ENCODE data around the gene ZBTB24.
"Not testable (repeated sequence)": the region's sequence is repeated elsewhere in the genome, so short reads cannot be mapped to it uniquely, and the experiment has no call there.

The ZBTB24 gene

DNA sequence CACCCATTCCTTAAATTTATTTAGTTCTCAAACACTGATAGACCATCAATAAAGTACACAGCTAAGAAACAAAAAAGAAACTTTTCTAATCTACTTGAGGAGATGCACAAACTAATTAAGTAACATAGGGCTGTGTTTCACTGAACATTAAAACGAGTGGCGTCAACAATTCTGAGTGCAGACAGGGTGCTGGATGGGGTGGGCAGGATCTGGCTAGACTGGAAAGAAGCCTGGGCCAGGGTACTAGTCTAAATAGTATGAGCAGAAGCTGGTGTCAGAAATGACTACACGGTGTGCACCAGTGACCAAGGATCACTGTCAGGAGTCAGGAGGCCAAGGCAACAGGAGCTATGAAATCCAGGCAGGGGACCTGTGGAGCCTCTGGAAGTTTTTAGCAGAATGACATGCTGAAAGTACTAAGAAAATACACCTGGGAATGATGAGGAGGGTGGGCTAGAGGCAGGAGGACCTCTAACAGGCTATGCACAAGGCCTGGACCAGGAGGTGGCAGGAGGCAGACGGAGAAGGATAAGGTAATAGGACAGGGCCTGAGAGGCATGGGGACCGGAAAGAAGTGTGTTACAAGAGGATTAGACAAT lies 13.3 kb downstream of the ZBTB24 start:
- no peak for DNase-seq (ENCODE audit: low read depth)

DNA sequence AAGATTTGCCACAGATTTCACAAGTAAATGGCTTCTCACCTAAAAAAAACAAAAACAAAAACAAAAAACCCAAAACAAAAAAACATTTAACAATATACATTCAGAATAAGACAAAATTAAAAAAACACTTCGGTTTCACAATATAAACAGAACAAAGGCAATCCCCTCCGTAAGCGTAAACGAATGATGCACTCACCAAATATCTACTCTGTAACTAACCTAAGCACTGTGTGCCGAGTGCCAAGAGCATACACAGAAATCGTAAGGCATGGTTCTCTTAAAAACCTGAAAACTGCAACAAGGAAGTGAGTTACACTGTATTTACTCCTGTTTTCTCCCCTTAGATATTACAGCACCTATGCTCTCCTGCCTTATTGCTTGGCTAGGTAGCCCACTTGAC lies 15.3 kb downstream of the ZBTB24 start:
- DNase-seq (ENCODE audit: low read depth), result no peak

DNA sequence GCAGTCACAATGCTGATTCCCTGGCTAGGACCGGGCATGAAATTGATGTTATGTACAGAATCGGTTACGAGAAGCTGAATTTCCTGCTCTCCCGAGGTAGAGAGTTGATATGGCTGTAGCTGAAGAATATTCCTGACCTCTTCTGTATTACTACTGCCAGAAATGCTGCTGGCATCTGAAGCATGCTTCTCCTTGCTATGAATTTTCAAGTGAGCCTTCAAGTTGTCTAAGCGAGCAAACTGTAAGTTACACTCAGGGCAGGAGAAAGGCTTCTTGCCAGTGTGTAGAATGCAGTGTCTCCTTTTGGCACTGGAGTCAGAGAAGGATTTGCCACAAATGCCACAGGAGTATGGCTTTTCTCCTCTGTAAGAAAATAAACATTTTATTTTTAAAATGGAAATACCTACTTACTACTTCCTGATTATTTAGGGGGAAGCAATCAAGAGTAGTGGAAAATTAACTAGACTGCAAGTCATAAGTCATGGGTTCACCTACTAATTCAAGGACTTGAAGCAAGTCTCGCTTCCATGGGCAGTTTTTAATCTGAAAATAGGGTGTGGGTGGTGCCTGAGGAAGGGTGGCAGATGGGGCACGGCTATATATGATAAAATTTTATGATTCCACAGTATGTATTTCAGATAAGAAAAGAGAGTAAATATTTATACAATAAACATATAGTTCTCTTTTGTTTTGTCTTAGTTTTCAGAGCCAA lies 16.7 kb downstream of the ZBTB24 start:
- DNase-seq (ENCODE audit: low read depth), result no peak

DNA sequence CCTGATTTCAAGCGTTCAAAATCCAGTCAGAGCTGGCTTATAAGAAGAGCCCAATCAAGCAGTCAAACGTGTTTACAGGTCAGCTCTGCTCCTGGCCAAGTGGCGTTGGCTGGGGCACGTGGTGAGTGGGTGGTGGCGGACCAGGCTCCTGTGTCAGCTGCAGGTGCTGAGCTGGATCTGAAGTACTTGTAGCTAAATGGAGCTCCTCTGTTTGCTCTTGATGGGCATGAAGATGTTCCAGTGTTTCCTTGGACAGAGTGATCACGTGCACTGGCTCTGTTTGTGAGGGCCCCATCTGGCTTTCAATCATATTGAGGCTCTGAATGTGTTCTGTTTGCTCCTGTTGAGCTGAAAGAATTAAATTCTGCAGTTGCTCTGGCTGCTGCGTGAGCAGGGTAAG lies 17.2 kb downstream of the ZBTB24 start:
- DNase-seq (ENCODE audit: low read depth), result no peak

DNA sequence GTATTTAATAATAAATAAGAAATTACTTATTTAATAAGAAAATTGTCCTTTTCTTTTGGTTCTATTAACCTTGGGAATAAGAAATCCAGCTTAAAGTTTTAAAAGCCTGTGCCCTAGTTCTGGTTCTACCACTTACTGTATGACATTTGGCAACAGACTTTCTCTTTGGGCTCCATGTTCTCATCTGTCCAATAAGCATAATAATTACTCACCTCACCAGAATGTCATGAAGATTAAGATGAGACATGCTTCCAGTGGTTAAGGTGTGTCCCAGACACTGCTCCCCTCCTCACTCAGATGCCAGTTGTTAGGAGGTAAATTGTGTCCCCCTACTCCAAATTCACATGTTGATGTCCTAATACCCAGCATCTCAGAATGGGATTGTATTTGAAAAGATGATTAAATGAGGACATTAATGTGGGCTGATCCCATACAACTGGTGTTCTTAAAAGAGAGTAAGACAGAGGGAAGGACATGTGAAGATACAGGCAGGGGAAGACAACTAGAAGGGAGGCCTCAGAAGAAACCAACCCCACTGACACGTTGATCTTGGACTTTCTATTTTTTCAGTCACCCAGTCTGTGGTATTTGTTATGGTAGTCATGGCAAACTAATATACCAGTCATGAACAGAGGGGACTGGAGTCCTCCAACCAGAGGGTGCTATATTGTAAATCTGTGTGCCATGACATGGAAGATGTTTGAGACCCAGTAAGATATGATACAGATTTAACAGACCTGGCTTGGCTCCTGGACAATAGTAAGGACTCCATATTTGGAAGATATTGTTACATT lies 21.1 kb downstream of the ZBTB24 start:
- DNase-seq (ENCODE audit: low read depth), result no peak

DNA sequence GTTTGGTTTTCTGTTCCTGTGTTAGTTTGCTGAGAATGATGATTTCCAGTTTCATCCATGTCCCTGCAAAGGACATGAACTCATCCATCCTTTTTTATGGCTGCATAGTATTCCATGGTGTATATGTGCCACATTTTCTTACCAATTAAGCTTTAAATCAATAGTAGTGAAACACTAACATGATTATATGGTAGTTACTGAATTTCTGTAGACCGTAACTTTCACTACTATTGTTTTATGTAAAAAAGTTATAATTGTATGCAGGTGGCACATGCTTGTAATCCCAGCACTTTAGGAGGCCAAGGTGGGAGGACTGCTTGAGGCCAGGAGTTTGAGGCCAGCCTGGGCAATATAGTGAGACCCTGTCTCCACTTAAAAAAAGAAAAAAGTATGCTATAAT lies 21.8 kb downstream of the ZBTB24 start:
- not testable (repeated sequence) for DNase-seq (ENCODE audit: low read depth)

DNA sequence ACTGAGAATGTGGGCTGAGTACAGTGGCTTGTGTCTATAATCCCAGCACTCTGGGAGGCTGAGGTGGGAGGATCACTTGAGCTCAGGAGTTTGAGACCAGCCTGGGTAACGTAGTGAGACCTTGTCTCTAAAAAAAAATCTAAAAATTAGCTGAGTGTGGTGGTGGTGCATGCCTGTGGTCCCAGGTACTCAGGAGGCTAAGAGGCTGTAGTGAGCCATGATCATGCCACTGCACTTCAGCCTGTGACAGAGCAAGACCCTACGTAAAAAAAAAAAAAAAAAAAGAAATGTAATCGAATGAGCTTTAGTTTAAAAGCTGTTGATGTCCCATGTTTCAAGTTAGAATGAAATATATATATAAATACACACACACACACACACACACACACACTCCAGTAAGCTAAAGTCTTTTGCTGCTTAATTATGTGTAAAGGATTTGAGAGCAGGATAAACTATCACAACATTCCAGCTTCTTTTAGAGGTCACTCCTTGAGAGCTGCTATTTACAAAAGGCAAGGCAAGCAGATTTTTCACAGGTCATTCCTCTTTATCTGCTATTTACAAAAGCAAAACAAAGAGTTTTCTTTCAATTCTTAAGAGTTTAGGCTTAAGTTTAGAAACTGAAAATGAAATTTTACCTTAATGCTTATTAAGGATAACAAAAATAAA lies 22.7 kb downstream of the ZBTB24 start:
- DNase-seq (ENCODE audit: low read depth), result no peak

DNA sequence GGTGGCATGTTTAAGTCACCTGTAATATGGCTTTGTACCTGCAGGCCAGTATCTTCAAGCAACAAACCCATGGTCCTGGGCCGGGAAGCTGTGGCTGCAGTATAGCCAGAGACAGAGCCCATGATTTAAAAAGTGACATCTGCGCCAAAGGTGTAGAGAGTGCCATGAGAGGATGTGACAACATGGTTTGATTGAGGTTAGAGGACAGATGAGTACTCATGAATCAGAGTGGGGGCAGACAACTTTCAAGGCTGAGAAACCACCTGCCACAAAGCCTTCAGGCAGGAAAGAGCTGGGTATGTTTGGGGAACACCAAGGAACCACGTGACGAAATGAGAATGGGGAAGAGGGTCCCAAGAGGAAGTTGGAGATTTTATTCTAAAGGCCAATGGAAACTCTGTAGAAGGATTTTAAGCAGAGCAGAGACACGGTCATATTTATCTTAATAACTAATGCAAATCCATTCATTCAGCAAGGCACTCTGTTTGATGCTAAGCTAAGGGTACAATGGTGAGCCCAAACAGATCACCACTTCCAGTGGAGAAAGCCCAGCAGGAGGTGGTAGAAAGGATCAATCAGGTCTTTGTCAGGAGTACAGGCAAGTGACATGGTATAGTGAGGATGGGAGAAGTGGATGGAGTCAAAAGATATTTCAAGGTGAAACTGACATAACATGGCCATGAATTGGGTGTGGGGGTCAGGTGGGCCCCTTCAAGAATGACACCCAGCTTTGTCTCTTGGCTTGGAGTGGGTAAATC lies 24.1 kb downstream of the ZBTB24 start:
- DNase-seq (ENCODE audit: low read depth), result no peak

DNA sequence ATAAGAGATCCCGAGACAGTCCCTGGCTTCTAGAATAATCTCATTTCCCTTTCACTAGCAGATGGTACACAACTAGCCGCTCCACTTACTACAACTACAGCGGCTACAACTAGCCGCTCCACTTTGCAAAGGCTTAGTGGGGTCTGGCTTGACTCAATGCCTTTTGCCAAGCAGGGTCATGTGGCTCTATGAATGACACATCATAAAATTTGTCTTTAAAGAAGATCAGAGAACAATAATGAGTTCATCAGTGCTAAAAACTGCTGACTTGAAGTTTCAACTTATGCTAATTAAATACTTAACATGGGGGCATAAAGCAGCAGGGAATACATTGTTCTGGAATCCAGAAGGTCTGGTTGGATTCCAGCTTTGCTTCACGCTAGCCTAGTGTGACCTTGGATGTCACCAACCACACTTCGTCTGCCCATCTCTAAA lies 25.4 kb downstream of the ZBTB24 start:
- no peak for DNase-seq (ENCODE audit: low read depth)

DNA sequence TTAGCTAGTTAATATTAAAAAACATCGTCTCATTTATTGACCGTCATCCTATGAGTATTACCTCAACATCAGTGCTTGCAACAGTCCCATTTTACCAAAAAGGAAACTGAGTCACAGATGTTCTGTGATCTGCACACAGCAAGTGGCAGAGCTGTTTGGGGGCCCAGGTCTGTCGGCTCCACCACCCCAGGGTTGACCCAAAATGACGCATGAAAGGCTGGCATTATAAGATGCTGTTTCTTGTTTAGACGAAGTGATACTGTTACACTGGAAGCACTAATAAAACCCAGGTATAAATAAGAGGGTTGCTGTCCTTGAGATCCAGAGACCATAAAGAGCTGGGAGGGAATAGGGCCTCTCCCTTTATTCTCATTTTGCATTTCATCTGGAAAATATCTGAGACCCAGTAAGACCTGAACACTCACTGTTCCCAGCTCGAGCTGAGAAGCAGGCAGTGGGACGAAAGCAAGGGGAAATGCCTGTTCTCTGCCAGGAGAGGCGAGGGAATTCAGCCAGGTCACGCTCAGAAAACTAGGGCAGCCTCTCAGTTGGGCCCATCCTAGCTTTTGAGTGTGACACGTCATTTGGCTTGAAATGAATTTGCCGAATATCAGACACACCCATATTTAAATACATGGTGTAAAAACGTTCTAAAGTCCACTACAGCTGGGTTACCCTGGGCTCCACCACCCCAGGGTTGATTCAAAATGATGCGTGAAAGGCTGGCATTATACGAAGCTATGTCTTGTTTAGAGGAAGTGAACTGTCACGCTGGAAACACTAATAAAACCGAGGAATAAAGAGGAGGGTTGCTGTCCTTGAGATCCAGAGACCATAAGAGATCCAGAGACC lies 26.1 kb downstream of the ZBTB24 start:
- DNase-seq (ENCODE audit: low read depth), result no peak

DNA sequence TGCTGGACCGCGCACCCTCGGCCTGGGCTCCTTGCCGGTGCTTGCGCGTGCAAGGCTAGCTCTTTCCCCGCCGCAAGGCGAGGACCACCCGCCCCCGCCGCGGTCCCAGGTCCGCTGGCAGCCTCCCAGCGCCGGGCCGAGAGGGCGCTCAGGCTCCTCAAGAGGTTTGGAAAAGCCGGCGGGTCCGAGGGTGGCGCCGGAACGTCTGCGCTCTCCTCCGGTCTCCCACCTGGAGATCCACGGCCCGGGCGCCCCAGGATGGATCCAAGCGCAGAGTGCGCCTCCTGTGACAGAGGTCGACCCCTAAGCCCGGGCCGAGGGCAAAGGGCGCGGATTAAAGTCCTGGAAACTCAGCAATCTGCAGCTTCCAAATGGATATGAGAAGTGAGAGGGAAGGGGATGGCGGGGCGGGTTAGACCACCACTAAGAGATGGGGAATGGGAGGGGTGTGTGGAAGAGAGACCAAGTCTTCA lies 26.9 kb downstream of the ZBTB24 start:
- no peak for DNase-seq (ENCODE audit: low read depth)

DNA sequence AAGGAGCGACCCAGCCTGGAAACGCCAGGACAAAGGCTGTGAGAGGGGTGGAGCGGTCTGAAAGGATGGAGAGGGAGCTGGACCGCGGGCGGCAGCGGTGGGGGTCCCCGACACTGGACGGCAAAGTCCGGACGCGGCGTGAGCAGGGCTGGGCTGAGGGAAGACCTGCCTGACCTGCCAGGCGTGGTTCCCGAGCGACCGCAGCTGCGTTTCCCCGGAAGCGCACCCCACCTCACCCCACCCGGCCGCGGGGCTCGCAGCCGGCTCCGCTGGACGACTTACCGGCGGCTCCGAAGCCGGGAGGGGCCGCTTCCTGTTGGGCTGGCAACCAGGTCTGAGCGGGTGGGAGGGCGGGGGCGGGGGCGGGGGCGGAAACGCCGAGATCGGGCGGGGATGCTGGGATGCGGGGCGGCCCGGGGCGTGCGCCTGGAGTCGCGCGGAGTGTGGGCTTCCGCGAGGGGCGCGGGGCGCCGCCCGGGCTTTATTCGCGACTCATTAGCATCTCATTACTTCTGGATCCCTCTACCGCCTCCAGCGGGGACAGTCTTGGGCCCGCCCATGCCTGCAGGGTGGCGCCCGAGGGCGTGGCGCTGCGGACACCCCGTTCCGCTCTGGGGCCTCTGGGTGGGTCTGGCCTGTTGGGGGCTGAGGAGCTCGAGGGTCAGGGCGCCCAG lies 27.4 kb downstream of the ZBTB24 start, which contains the start of gene MICAL1:
Gene MICAL1, minus strand, starts transcription at position 336 of the 674 bp plus-strand sequence. CDS start 1,576 bp downstream, outside the sequence.
- peak; percentile 31 for DNase-seq (ENCODE audit: low read depth)

DNA sequence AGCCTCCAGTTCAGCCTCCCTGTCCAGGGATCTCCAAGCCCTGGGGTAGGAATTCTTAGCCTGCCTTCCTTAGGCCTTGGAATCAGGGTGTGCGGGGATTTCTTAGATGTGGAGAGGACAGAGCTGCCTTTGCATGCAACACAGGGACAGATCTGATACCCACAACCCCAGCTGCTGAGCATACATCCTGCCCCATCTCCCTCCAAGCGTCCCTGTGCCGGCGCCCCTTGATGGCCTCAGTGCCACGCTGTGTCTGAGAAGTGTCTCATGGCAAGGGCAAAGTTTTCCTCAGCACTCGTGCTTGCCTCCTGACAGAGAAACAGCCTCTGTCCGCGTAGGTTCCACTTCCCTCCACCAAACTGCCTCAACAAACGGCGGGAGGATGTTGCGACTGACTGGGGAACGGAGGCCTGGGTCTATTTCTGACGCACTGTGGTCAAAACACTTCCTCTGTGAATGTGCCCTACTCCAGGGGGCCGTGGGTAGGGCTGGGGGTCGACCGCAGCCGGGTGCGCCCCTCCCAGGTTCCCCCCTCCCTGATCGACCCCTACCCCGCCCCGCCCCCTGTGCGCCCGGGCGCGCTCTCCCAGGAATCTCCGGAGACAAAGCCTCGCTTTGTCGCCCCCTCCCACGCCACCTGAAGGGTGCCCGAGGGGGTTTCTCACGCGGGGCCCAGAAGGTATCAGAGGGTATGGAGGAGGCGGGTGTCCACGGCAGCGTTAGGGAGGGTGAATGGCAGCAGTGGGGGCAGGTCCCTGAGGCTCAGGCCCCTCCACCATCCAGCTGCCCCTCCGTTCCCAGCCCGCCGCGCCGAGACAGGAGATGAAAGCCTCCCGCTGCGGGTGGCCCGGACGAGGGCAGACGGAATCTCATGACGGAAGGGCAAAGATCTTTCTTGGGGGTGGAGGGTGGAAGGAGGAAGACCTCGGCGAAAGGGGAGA lies 28.3 kb downstream of the ZBTB24 start:
- DNase-seq (ENCODE audit: low read depth), result no peak

DNA sequence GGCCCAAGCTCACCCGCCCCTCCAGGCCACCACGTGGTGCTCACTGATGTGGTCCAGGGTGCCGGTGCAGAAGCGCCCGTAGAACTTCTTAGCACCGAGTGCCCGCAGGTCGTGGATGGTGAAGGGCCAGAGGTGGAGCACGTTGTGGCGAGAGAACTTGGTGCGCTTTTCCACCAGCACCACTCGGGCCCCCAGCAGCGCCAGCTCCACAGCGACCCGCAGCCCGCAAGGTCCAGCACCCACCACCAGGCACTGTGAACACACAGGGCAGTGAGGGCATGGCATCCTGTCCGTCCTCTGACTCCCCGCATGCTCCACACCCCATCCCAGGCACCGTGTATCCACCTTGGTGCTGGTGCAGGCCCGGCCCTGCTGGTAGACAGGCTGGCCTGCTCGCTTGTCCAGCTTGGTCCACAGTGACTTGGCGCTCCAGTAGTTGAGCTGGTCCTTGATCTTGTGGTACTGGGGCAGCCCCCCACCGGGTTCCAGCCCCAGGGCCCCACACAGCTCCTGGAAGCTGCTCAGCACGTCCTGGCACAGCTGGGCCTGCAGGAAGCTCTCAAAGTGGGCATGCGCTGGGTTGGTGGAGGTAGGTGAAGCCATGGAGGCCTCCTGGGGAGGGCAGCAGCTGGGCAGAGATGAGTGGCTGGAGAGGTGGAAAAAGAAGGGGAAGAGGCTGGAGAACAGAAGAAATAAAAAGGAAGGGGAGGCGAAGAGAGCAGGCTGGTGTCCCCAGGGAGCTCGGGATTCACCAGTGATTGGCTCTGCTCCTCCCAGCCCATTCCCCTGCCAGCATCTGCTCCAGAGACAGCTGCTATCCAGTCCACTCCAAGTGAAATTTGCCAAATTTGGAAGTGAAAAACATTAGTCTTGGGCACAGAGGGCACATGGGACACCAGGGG lies 29.2 kb downstream of the ZBTB24 start:
- DNase-seq (ENCODE audit: low read depth), result no peak

DNA sequence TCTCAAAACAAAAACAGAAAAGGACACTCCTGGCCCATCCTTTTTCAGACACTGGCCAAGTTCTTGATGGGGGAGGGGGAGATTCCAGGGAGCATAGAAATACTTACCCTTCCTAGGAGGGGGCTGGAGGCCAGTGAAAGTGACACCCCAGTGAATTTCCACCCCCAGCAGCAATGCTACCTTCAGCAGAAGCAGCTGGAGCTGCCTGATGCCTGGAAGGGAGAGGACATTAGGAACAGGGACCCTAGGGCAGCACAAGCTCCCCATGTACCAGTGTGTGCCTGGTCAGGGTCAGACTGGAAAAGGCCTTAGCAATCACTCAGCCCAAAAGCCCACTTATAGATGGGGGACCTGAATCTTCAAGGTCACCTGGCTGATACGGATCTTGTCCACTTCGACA lies 29.9 kb downstream of the ZBTB24 start:
- no peak for DNase-seq (ENCODE audit: low read depth)

DNA sequence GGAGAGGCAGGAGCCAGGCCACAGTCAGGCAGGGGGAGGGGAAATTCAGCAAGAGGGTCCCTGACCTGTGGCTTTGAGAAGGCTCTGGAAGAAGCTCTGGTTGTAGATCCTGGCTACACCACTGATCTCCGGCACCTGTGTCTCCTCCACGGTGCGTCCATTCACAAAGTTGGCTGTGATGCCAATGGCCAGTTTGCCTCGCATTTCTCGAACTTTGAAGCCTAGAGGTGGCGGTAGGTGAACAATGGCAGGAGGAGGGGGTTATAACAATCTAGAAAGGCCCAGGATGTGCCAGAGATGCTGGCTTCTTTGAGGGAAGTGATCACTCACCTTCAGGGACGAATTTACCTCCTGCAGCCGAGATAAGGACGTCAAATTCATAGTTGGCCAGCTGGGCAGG lies 30.8 kb downstream of the ZBTB24 start:
- no peak for DNase-seq (ENCODE audit: low read depth)

DNA sequence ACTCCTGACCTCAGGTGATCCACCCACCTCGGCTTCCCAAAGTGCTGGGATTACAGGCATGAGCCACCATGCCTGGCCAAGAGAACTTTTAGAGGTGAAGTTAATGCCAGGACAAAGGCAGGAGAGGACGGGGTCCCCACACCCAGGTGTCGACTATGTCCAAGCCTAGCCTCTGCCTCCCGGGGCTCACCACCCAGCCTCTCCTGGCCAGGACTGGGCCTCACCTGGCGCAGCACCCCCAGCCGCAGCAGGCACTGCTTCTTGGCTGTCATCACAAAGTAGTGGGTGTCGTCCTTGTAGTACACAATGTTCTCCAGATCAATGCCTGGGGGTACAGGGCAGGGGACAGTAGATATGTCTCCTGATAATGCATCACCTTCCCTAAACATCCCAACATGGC lies 31.6 kb downstream of the ZBTB24 start:
- DNase-seq (ENCODE audit: low read depth), result no peak

DNA sequence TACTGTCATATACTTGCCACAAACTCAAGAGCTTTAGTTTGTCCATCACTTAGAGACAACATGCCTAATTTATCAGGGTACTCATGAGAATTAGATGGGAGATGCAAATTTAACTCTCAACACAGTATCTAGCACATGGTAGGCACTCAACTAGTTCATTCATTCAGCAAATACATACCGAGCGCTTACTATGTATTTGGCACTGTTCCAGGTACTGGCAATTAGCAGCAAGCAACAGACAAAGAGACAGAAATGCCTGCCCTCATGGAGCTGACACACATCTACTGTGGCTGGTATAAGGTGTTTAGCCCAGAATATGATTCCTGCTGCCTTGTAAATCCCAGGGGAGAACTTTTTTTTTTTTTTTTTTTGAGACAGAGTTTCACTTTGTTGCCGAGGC lies 32.2 kb downstream of the ZBTB24 start:
- no peak for DNase-seq (ENCODE audit: low read depth)

All from stimulated activated CD8-positive, alpha-beta memory T cell treated with anti-CD3 and anti-CD28 coated beads, Interleukin-15, amount 100 ng/mL, for 24 hours (primary cell).